Retina (tissue), 1 donor: ENCODE data around the gene CASZ1.
A peak's percentile ranks its signal among the peaks of the same experiment; 100 is the strongest.

Experiments
- DNase-seq: peaks from one replicate; pipeline ENCODE4 v3.0.0-alpha.2; 2016

CASZ1 gene, protein sequence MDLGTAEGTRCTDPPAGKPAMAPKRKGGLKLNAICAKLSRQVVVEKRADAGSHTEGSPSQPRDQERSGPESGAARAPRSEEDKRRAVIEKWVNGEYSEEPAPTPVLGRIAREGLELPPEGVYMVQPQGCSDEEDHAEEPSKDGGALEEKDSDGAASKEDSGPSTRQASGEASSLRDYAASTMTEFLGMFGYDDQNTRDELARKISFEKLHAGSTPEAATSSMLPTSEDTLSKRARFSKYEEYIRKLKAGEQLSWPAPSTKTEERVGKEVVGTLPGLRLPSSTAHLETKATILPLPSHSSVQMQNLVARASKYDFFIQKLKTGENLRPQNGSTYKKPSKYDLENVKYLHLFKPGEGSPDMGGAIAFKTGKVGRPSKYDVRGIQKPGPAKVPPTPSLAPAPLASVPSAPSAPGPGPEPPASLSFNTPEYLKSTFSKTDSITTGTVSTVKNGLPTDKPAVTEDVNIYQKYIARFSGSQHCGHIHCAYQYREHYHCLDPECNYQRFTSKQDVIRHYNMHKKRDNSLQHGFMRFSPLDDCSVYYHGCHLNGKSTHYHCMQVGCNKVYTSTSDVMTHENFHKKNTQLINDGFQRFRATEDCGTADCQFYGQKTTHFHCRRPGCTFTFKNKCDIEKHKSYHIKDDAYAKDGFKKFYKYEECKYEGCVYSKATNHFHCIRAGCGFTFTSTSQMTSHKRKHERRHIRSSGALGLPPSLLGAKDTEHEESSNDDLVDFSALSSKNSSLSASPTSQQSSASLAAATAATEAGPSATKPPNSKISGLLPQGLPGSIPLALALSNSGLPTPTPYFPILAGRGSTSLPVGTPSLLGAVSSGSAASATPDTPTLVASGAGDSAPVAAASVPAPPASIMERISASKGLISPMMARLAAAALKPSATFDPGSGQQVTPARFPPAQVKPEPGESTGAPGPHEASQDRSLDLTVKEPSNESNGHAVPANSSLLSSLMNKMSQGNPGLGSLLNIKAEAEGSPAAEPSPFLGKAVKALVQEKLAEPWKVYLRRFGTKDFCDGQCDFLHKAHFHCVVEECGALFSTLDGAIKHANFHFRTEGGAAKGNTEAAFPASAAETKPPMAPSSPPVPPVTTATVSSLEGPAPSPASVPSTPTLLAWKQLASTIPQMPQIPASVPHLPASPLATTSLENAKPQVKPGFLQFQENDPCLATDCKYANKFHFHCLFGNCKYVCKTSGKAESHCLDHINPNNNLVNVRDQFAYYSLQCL (N-terminal part only)

DNA sequence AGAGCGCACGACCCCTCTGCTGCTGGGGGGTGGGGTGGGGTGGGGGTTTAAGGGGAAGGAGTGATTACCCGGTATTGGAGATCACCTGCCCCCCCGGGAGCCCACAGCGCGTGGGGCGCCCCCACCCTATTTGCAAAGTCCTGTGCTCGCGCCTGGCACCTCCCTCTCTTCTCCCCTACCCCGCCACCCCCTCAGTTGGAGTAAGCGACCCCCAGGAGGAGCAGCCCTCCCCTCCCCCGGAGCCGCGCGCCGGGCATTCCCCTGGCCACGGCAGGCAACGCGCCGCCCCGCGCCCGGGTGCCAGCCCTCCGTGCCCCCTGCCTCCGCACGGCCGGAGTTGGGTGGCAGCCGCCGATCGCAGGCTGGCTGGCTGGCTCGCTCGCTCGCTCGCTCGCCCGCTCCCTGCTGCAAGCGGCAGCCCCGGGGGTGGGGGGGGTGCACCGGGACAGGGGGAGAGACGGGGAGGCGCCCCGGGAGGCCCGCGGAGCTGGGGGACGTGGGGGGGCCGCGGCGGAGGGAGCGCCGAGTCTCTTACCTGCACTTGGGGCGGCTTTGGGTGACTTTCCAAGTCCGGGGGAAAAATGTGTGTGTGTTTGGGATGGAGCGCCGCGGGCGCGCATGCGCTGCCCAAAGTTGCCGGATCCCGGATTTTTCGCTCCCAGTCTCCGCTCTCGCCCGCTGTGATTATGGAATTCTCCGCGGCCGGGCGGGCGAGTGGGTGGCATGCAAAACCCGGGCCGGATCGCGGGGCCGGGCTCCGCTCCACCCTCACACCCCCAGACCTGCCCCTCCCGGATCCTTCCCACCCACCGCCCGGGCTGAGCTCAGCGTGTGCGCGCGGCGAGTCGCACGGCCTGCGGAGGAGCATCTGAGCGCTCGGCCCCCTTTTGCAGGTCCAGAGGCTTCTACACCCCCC, at the start of gene CASZ1:
TSS of gene CASZ1 (minus strand) at position 618 of the 916 bp plus-strand sequence. CDS start 102,757 bp downstream, outside the sequence.
- DNase-seq: peak; percentile 96

DNA sequence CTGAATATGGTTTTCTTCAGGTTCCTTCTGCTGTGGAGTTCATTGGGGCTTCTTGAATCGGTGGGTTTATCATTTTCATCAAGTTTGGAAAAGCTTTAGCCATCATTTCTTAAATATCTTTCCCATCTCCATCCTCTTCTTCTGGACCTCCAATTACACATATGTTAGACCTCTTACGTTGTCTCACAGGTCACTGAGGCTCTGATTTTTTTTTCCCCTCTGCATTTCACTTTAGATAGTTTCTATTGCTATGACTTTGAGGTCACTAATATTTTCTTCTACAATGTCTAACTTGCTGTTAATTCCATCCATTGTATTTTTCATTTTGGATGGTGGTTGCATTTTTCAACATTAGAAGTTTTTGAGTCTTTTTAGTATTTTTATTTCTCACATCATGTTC, 47.3 kb upstream of the CASZ1 start:
- no peak for DNase-seq

DNA sequence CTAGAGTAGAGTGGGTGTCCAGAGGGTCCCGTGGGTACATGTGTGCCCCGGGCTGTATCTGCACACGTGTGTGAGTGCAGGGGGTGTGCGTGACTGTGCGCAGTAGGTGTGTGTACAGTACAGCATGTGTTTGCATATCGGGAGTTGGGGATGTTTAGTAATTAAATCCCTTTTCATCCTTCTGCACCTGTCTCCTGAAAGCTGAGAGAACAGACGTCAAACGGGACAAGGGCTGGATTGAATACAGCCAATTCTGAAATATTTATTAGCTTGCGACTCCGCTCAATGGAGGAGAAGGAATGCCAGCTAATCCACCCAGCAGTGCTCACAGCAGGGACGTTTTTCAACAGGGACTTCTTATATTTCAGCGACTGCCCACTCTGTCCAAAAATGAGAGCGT, 44.7 kb upstream of the CASZ1 start:
- peak; percentile 57 for DNase-seq

DNA sequence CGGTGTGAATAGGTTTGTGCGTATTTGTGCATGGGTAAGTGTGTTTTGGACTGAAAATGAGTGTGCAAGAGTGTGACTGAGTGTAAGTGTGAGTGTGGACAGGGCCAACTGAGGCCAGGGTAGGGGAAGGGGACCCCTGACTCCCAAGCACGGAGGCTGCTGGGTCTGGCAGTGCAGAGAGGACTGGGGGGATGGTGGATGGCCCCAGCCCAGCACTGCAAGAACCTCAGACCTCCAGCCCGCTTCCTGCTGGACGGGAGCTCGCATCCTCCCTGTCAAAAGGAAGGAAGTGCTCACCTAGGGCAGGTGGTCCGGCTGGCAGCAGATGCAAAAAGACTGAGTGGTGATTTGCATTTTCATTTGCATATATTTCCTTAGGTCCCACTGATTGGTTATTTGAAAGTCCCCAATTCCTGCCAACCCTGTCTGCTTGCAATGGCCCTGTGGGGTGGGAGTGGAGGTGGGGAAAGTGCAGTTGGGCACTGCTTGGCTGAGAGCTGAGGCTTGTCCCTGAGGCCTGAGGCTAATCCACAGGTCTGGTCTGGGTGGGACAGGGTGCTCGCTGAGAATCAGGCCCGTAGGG, 42.8 kb upstream of the CASZ1 start:
- DNase-seq: no peak

DNA sequence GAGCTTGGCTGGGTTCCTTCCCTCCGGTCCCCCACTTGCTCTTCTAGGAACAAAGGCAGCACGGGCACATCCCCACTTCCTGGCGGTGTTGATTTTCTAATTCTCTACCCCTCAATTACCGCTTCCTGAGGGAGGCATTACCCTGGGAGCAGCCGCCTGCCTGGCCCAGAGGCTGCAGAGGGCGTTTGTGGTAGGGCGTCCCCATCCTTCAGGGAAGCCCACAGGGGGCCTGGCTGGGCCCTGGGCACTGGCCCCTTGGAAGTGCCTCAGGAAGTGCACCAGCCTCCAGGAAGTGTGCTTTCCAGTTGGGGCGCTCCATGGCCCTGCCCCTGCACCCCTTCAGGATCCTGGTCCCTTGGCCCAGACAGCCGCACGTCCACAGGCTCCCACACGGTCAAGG, 42.1 kb upstream of the CASZ1 start:
- no peak for DNase-seq

GRCh38 chr1:10836726-10837125, 40.3 kb upstream of the CASZ1 start:
- DNase-seq: peak; percentile 36

GRCh38 chr1:10835822-10836421, 39.5 kb upstream of the CASZ1 start:
- DNase-seq: peak; percentile 91

- DNase-seq: no peak
Observed at GRCh38 chr1:10835421-10835820, 39.0 kb upstream of the CASZ1 start.

DNA sequence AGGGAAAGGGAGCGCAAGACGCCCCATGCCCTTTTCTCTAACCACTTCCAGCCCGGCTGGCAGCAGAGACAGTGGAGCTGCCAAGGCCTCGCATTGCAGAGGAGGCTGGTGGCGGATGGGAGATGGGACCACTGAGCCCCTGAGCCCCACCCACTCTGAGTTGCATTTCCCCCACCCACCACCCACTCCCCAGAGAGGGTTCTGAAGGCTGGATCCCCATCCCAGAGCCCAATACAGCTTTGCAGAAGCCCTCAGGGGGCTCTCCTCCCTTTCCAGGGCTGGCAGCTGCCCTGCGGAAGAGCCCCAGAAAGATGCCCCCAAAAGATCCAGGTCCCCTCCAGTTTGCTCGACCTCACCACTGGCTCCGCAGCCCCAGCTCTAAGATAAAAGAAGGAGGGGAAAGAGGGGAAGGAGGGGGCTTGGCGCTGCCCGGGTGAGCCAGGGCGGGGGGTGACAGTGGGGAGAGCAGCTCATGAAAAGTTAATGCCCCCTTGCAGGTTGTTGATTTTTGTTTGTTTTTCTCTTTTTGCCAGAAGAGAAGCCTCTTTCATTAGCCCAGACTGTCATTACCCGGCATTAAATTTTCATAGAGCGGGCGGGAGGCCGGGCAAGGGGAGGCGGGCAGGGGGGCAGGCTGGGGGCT, 38.4 kb upstream of the CASZ1 start:
- DNase-seq: peak; percentile 32

- DNase-seq: no peak
Observed at GRCh38 chr1:10833630-10834557, 37.4 kb upstream of the CASZ1 start.

DNA sequence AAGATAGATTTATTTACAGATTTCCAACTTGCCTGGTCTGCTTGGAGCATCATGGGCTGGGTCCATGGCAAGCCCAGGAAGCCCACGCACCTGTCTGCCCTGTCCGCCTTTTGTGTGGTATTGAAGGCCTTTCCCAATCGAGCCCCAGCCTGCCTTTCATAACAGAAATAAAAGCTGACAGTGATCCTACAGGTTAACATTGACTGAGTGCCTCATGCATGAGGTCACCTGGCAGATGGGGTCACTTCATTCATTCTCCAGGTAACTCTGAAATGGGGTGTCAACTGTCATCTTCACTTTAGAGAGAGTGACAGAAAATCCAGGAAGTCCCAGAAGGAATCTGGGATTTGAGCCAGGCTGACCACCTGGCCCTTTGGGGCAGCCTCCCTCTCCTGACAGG, 36.3 kb upstream of the CASZ1 start:
- DNase-seq: no peak

- DNase-seq: no peak
Observed at GRCh38 chr1:10830961-10831668, 34.7 kb upstream of the CASZ1 start.

DNA sequence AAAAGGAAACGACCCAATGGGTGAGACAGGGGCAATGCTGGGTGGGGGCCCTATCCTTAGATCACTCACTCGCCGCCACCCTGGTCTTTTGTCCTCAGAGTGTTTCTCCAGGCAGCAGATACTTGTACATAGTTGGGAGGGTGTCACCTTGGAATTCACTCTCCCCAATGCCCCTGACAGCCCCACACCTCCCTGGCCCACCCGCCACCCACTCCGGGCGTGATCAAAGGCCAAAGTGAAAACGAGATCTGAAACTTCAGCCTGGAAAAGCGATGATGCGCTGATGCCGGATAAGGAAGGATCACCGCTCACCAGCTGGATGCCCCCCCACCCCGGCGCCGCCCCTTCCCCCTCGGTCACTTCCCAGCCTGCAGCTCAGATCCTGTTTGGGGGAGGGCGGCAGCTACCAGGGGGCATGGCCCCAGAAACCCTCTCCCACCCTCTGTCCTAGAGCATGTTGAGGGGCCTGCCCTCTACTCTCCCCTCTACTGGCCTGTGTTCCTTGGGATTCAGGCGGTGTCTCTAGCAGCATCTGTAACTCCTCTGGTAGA, 33.6 kb upstream of the CASZ1 start:
- DNase-seq: no peak

- DNase-seq: no peak
Observed at GRCh38 chr1:10829067-10829818, 32.8 kb upstream of the CASZ1 start.

DNA sequence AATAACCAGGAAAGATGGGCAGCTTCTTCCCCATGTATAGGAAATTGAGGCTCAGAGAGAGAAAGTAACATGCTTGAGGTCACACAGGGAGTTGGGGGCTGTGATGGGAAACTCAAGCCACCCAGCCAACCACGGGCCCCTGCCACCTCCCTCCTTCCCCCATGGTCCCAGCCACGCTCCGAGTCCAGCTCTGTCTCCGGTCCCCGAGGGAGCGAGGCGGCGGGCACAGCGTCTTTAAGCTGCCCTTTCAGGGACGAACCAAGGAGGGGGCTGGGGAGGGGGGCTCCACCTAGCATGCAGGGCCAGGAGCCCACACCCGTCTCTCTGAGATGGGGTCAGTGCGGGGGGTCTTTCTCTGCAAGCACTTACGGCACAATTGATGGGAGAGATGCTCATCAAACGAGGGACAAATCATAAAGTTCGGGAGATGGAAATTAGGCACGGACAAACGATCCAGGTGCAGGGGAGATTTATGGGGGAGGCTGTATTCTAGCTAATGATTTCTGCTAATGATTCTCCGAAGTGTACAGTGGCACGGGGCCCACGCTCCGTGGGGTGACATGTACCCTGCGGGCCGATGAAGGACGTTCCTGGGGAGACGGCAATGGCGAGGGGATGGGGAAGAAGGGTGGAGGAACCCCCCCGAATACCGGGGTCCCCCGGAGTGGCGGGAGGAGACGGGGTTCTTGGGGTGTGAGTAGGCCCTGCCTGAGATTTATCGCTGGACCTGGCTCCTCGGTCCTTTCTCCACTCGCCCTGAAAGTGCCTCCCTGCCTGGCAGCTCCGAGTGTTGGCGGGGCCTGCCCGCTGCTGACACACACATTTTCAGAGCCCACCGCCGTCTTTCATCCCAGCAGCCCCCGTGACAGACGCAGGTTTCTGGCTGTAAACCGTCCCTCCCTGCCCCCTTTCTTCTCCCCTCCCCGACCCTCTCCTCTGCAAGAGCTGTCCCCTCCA, 31.2 kb upstream of the CASZ1 start:
- DNase-seq: no peak

- no peak for DNase-seq
Observed at GRCh38 chr1:10825592-10825991, 29.1 kb upstream of the CASZ1 start.
